ENCODE results near the gene ZNF579. TPM values are rescaled to one million over a fixed set of nuclear protein-coding genes. Genes with fewer than 3 reads are reported as not detected.

The ZNF579 gene
- total and polyA plus RNA-seq, 2 of the 8 experiments (the other 6 are each of a cell fraction or from before 2014, with no cell fraction given), result 10.0 to 18.9 TPM

DNA sequence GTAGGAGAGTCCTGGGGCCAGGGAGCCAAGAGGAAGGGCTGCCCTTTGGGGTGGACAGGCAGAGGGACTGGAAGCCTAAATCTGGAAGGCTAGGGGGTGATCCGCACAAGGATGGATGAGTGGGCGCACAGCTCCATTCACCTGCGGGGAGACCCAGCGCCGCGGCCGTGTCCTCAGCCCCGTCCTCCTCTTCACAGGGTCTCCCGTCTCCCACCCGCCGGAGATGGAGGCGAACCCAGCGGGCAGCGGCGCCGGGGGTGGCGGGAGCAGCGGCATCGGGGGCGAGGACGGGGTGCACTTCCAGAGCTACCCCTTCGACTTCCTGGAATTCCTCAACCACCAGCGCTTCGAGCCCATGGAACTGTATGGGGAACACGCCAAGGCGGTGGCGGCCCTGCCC lies 32.7 kb upstream of the ZNF579 start (continued):
- TF ChIP-seq, protein P1, sequence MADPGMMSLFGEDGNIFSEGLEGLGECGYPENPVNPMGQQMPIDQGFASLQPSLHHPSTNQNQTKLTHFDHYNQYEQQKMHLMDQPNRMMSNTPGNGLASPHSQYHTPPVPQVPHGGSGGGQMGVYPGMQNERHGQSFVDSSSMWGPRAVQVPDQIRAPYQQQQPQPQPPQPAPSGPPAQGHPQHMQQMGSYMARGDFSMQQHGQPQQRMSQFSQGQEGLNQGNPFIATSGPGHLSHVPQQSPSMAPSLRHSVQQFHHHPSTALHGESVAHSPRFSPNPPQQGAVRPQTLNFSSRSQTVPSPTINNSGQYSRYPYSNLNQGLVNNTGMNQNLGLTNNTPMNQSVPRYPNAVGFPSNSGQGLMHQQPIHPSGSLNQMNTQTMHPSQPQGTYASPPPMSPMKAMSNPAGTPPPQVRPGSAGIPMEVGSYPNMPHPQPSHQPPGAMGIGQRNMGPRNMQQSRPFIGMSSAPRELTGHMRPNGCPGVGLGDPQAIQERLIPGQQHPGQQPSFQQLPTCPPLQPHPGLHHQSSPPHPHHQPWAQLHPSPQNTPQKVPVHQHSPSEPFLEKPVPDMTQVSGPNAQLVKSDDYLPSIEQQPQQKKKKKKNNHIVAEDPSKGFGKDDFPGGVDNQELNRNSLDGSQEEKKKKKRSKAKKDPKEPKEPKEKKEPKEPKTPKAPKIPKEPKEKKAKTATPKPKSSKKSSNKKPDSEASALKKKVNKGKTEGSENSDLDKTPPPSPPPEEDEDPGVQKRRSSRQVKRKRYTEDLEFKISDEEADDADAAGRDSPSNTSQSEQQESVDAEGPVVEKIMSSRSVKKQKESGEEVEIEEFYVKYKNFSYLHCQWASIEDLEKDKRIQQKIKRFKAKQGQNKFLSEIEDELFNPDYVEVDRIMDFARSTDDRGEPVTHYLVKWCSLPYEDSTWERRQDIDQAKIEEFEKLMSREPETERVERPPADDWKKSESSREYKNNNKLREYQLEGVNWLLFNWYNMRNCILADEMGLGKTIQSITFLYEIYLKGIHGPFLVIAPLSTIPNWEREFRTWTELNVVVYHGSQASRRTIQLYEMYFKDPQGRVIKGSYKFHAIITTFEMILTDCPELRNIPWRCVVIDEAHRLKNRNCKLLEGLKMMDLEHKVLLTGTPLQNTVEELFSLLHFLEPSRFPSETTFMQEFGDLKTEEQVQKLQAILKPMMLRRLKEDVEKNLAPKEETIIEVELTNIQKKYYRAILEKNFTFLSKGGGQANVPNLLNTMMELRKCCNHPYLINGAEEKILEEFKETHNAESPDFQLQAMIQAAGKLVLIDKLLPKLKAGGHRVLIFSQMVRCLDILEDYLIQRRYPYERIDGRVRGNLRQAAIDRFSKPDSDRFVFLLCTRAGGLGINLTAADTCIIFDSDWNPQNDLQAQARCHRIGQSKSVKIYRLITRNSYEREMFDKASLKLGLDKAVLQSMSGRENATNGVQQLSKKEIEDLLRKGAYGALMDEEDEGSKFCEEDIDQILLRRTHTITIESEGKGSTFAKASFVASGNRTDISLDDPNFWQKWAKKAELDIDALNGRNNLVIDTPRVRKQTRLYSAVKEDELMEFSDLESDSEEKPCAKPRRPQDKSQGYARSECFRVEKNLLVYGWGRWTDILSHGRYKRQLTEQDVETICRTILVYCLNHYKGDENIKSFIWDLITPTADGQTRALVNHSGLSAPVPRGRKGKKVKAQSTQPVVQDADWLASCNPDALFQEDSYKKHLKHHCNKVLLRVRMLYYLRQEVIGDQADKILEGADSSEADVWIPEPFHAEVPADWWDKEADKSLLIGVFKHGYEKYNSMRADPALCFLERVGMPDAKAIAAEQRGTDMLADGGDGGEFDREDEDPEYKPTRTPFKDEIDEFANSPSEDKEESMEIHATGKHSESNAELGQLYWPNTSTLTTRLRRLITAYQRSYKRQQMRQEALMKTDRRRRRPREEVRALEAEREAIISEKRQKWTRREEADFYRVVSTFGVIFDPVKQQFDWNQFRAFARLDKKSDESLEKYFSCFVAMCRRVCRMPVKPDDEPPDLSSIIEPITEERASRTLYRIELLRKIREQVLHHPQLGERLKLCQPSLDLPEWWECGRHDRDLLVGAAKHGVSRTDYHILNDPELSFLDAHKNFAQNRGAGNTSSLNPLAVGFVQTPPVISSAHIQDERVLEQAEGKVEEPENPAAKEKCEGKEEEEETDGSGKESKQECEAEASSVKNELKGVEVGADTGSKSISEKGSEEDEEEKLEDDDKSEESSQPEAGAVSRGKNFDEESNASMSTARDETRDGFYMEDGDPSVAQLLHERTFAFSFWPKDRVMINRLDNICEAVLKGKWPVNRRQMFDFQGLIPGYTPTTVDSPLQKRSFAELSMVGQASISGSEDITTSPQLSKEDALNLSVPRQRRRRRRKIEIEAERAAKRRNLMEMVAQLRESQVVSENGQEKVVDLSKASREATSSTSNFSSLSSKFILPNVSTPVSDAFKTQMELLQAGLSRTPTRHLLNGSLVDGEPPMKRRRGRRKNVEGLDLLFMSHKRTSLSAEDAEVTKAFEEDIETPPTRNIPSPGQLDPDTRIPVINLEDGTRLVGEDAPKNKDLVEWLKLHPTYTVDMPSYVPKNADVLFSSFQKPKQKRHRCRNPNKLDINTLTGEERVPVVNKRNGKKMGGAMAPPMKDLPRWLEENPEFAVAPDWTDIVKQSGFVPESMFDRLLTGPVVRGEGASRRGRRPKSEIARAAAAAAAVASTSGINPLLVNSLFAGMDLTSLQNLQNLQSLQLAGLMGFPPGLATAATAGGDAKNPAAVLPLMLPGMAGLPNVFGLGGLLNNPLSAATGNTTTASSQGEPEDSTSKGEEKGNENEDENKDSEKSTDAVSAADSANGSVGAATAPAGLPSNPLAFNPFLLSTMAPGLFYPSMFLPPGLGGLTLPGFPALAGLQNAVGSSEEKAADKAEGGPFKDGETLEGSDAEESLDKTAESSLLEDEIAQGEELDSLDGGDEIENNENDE (IDR thresholded peaks at IDR 0.05; ENCODE audit: insufficient replicate concordance, low read length), result no peak
- no peak for TF ChIP-seq TBP (IDR thresholded peaks at IDR 0.05; ENCODE audit: low read depth, low read length)
- no peak for TF ChIP-seq RBBP5 (IDR thresholded peaks at IDR 0.05; ENCODE audit: borderline replicate concordance, low read depth, low read length)
- TF ChIP-seq, protein P2, sequence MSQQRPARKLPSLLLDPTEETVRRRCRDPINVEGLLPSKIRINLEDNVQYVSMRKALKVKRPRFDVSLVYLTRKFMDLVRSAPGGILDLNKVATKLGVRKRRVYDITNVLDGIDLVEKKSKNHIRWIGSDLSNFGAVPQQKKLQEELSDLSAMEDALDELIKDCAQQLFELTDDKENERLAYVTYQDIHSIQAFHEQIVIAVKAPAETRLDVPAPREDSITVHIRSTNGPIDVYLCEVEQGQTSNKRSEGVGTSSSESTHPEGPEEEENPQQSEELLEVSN (IDR thresholded peaks at IDR 0.05), result no peak
- TF ChIP-seq GABPA (IDR thresholded peaks at IDR 0.05; ENCODE audit: borderline replicate concordance, insufficient read depth, low read length), result no peak
- TF ChIP-seq SIRT6 (IDR thresholded peaks at IDR 0.05; ENCODE audit: low read length), result no peak
- TF ChIP-seq MAFK (IDR thresholded peaks at IDR 0.05; ENCODE audit: low read depth, low read length), result no peak
- TF ChIP-seq SAP30 (IDR thresholded peaks at IDR 0.05; ENCODE audit: insufficient read depth, insufficient replicate concordance, low read length), result no peak

Data from H1 (cell line).